Neural cell (in vitro differentiated cells): ENCODE measurements around the gene C21orf58. TPM values are rescaled to one million over a fixed set of nuclear protein-coding genes. Genes with fewer than 3 reads are reported as not detected.

ENCODE experiments used
- H2AFZ ChIP-seq: fragments of 200-600, 300-800 bp; sonication (generic), shearing (Covaris generic); 2 replicates; pipeline ENCODE4 v1.6.0; 2014; ENCODE audit warnings: low read depth, mild to moderate bottlenecking, antibody characterized with exemption, low read length, moderate library complexity
- H3F3A ChIP-seq: fragments of 200-600 bp; shearing (Covaris generic); 2 replicates; pipeline ENCODE4 v1.6.1; 2016; ENCODE audit warnings: mild to moderate bottlenecking, moderate library complexity, mixed read lengths, antibody characterized with exemption, low read length; ENCODE audit not compliant: insufficient read depth, poor library complexity, severe bottlenecking
- H3K27ac ChIP-seq: fragments of 200-600, 300-800 bp; sonication (generic), shearing (Covaris generic); 2 replicates; pipeline ENCODE4 v1.5.1; 2014; ENCODE audit warnings: mild to moderate bottlenecking, low read length, moderate library complexity
- H3K27me3 ChIP-seq: fragments of 300-800, 200-600 bp; sonication (generic), shearing (Covaris generic); 2 replicates; pipeline ENCODE4 v1.6.0; 2014; ENCODE audit warnings: mild to moderate bottlenecking, low read depth, low read length, moderate library complexity; ENCODE audit not compliant: insufficient read depth
- H3K36me3 ChIP-seq: fragments of 300-800, 200-600 bp; sonication (generic), shearing (Covaris generic); 2 replicates; pipeline ENCODE4 v1.5.1; 2014; ENCODE audit warnings: mild to moderate bottlenecking, antibody characterized with exemption, low read length, moderate library complexity; ENCODE audit not compliant: insufficient read depth
- H3K4me2 ChIP-seq: fragments of 300-800, 200-600 bp; sonication (generic), shearing (Covaris generic); 2 replicates; pipeline ENCODE4 v1.6.0; 2014; ENCODE audit warnings: mild to moderate bottlenecking, low read length
- H3K4me3 ChIP-seq: fragments of 300-800, 200-600 bp; sonication (generic), shearing (Covaris generic); 2 replicates; pipeline ENCODE4 v1.5.1; 2014; ENCODE audit warnings: mild to moderate bottlenecking, low read length, moderate library complexity
- H3K79me2 ChIP-seq: fragments of 200-600 bp; shearing (Covaris generic); replicated peaks from 2 replicates; pipeline ENCODE4 v1.6.0; 2014; ENCODE audit warnings: mild to moderate bottlenecking, low read length, moderate library complexity; ENCODE audit not compliant: insufficient read depth
- H3K9ac ChIP-seq: fragments of 300-800, 200-600 bp; sonication (generic), shearing (Covaris generic); 2 replicates; pipeline ENCODE4 v1.6.1; 2016; ENCODE audit warnings: mild to moderate bottlenecking, low read length, mixed read lengths
- H3K9me2 ChIP-seq: fragments of 200-600 bp; shearing (Covaris generic); 2 replicates; pipeline ENCODE4 v1.6.1; 2016; ENCODE audit warnings: mild to moderate bottlenecking, low read length, mixed read lengths; ENCODE audit not compliant: insufficient read depth
- H3K9me3 ChIP-seq: fragments of 200-600, 300-800 bp; sonication (generic), shearing (Covaris generic); 2 replicates; pipeline ENCODE4 v1.6.1; 2016; ENCODE audit warnings: mild to moderate bottlenecking, mixed run types, low read length, moderate library complexity, mixed read lengths
- H4K20me1 ChIP-seq: fragments of 200-600 bp; shearing (Covaris generic); 2 replicates; pipeline ENCODE4 v1.6.1; 2016; ENCODE audit warnings: mild to moderate bottlenecking, mixed run types; ENCODE audit not compliant: insufficient read depth
- CTCF ChIP-seq: fragments of 450-650 bp; IDR thresholded peaks from 2 replicates; pipeline ENCODE4 v1.5.1; 2014; ENCODE audit warnings: antibody characterized with exemption, mild to moderate bottlenecking, moderate library complexity; ENCODE audit not compliant: poor library complexity, severe bottlenecking
- EP300 ChIP-seq: fragments of 450-650 bp; conservative IDR thresholded peaks from 2 replicates; pipeline ENCODE4 v1.6.1; 2014; ENCODE audit warnings: antibody characterized with exemption, mild to moderate bottlenecking, moderate library complexity; ENCODE audit not compliant: poor library complexity, severe bottlenecking
- EZH2 ChIP-seq: fragments of 200-600, 300-800 bp; shearing (Covaris generic), sonication (generic); IDR thresholded peaks from 2 replicates; pipeline ENCODE4 v1.6.1; 2014; ENCODE audit warnings: antibody characterized with exemption, low read length, borderline replicate concordance, mild to moderate bottlenecking; ENCODE audit not compliant: insufficient read depth, poor library complexity, severe bottlenecking
- MXI1 ChIP-seq: fragments of 450-650 bp; conservative IDR thresholded peaks from 2 replicates; pipeline ENCODE4 v1.6.1; 2014; ENCODE audit warnings: antibody characterized with exemption, mild to moderate bottlenecking; ENCODE audit not compliant: poor library complexity, severe bottlenecking
- POLR2AphosphoS5 ChIP-seq: IDR thresholded peaks from 2 replicates; pipeline ENCODE4 v1.6.1; 2012
- RAD21 ChIP-seq: fragments of 450-650 bp; conservative IDR thresholded peaks from 2 replicates; pipeline ENCODE4 v1.6.1; 2014; ENCODE audit warnings: antibody characterized with exemption, mild to moderate bottlenecking, moderate library complexity
- SMC3 ChIP-seq: fragments of 450-650 bp; conservative IDR thresholded peaks from 2 replicates; pipeline ENCODE4 v1.6.1; 2014; ENCODE audit warnings: antibody characterized with exemption, mild to moderate bottlenecking, moderate library complexity; ENCODE audit not compliant: poor library complexity
- TAF1 ChIP-seq: IDR thresholded peaks from 2 replicates; pipeline ENCODE4 v1.6.1; 2012; ENCODE audit warnings: low read depth
- polyA plus RNA-seq: library from polyadenylated mRNA; depleted of rRNA; stranded (reverse); fragments of >200 nt; gene quantifications from 2 replicates; pipeline ENCODE4 v1.2.3, GENCODE V29; 2014
- TF ChIP-seq, protein P1 (sequence below): IDR thresholded peaks from 2 replicates; pipeline ENCODE4 v1.6.1; 2012; ENCODE audit warnings: borderline replicate concordance

Gene C21orf58
- polyA plus RNA-seq, 1 donor from 2014 or later: 3.0 TPM

DNA sequence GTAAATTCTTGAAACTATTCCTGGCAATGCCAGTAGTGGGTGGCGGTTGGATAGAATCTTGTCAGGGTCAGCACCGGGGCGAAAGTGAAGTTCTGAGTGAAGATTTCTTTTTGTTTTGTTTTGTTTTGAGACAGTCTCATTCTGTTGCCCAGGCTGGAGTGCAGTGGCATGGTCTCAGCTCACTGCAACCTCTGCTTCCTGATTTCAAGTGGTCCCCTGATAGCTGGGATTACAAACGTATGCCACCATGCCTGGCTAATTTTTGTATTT is 33.6 kb upstream of the C21orf58 start:
- H3K27ac ChIP-seq: no peak overlapping the region
- H3K4me3 ChIP-seq: no peak overlapping the region
- no peaks in the 10 kb centered on the region for H3K79me2 ChIP-seq
- no peak for TF ChIP-seq MXI1
- no peak for TF ChIP-seq SMC3
- no peak for TF ChIP-seq RAD21
- no peak for TF ChIP-seq EZH2
- TF ChIP-seq TAF1: no peak
- H3F3A ChIP-seq: no peaks in the 10 kb centered on the region
- H3K9me3 ChIP-seq: no peaks in the 10 kb centered on the region
- no peak overlapping the region for H2AFZ ChIP-seq
- H3K9ac ChIP-seq: no peak overlapping the region
- no peaks in the 10 kb centered on the region for H4K20me1 ChIP-seq
- H3K9me2 ChIP-seq: no peaks in the 10 kb centered on the region
- H3K27me3 ChIP-seq: no peaks in the 10 kb centered on the region
- H3K36me3 ChIP-seq: no peaks in the 10 kb centered on the region
- no peak overlapping the region for H3K4me2 ChIP-seq

DNA sequence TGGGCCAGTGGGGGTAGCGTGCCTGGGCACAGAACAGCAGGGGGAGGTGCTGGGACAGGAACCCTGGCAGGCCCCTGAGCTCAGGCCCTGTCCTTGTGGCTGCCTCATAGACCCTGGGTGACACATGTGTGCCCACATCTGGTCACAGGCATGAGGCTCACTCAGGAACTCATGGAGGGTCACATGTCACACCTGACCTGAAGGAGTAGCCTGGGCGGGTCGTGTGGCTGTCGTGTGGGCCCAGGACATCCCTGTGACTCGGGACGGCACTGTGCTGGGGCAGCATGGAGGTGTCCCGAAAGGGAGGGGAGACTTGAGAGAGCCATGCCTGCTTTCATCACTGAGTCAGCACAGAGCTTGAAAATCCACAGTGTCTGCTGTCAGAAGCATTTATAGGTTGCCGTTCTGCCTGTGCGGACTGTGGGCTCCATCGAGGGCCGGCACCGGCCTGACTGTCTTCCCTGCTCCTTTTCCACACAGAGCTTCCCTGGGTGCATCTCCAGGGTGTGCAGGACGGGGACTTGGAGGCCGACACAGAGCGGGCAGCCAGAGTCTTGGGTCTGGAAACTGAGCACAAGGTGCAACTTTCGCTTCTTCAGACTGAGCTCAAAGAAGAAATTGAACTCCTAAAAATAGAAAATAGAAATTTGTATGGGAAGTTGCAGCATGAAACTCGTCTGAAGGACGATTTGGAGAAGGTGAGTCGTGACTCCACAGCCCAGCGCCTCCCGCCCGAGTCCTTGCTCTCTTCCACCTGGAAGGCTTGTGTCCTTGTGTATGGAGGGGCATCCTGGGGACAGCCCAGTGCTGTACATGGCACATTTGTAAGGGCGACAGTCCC is 33.0 kb upstream of the C21orf58 start:
- no peaks in the 10 kb centered on the region for H4K20me1 ChIP-seq
- H3K36me3 ChIP-seq: no peaks in the 10 kb centered on the region
- H3K9me3 ChIP-seq: no peaks in the 10 kb centered on the region
- TF ChIP-seq MXI1: no peak
- no peak for TF ChIP-seq CTCF
- TF ChIP-seq SMC3: no peak
- TF ChIP-seq EP300: no peak
- TF ChIP-seq TAF1: no peak
- TF ChIP-seq, protein P1, sequence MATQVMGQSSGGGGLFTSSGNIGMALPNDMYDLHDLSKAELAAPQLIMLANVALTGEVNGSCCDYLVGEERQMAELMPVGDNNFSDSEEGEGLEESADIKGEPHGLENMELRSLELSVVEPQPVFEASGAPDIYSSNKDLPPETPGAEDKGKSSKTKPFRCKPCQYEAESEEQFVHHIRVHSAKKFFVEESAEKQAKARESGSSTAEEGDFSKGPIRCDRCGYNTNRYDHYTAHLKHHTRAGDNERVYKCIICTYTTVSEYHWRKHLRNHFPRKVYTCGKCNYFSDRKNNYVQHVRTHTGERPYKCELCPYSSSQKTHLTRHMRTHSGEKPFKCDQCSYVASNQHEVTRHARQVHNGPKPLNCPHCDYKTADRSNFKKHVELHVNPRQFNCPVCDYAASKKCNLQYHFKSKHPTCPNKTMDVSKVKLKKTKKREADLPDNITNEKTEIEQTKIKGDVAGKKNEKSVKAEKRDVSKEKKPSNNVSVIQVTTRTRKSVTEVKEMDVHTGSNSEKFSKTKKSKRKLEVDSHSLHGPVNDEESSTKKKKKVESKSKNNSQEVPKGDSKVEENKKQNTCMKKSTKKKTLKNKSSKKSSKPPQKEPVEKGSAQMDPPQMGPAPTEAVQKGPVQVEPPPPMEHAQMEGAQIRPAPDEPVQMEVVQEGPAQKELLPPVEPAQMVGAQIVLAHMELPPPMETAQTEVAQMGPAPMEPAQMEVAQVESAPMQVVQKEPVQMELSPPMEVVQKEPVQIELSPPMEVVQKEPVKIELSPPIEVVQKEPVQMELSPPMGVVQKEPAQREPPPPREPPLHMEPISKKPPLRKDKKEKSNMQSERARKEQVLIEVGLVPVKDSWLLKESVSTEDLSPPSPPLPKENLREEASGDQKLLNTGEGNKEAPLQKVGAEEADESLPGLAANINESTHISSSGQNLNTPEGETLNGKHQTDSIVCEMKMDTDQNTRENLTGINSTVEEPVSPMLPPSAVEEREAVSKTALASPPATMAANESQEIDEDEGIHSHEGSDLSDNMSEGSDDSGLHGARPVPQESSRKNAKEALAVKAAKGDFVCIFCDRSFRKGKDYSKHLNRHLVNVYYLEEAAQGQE: no peak
- TF ChIP-seq EZH2: no peak
- no peak for TF ChIP-seq RAD21
- no peak for TF ChIP-seq POLR2AphosphoS5
- no peak overlapping the region for H2AFZ ChIP-seq
- no peak overlapping the region for H3K27ac ChIP-seq
- no peak overlapping the region for H3K9ac ChIP-seq
- no peaks in the 10 kb centered on the region for H3K27me3 ChIP-seq
- H3K4me2 ChIP-seq: no peak overlapping the region
- H3K9me2 ChIP-seq: no peaks in the 10 kb centered on the region
- H3K79me2 ChIP-seq: no peaks in the 10 kb centered on the region
- no peak overlapping the region for H3K4me3 ChIP-seq
- H3F3A ChIP-seq: no peaks in the 10 kb centered on the region
